Cardiac fibroblast (primary cell): Measurements from ENCODE around the gene ANKS6.

Source experiments
- DNase-seq, 2 donors: peaks; one replicate each; pipeline versions ENCODE4 v3.0.0 to v3.0.0-alpha.2; 2010; ENCODE audit warnings: low read depth in 2 of 2
- H3K4me3 ChIP-seq, 2 donors: replicated peaks in 1 of 2; 1 replicate in 1 of 2; 2 replicates in 1 of 2; pipeline ENCODE4 v1.5.1; 2011; ENCODE audit warnings: low read depth in 2 of 2, low read length in 2 of 2, mild to moderate bottlenecking in 2 of 2, moderate library complexity in 1 of 2
- CTCF ChIP-seq: IDR thresholded peaks from one replicate; pipeline ENCODE4 v1.5.1; 2011; ENCODE audit warnings: low read depth, mild to moderate bottlenecking, low read length, inconsistent platforms

The ANKS6 gene

GRCh38 chr9:98801969-98802371 is 5.6 kb upstream of the ANKS6 start:
- DNase-seq: no peak
- H3K4me3 ChIP-seq: no peak overlapping the region
- TF ChIP-seq CTCF: no peak

DNA sequence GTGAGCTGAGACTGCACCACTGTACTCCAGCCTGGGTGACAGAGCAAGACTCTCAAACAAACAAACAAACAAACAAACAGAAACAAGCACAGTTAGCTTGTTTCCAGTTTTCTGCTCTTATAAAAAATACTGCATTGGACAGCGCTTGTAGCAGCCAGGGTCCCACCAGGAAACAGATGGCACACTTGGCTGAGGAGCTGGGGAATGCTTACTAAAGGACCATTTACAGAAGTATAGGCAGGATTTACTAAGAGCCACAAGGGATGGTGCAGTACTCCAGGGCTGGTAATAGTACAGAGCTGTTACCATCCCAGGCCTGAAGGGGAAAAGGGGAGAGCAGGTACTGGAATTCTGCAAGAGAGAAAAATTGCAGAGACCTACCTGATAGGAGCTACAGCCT is 5.2 kb upstream of the ANKS6 start:
- no peak for TF ChIP-seq CTCF
- no peak overlapping the region for H3K4me3 ChIP-seq
- DNase-seq: no peak

- no peak for TF ChIP-seq CTCF
- DNase-seq: no peak
- no peak overlapping the region for H3K4me3 ChIP-seq
Measured at GRCh38 chr9:98798254-98798653, 1.9 kb upstream of the ANKS6 start.

GRCh38 chr9:98797491-98797890 is 1.1 kb upstream of the ANKS6 start:
- no peak for DNase-seq
- no peak for TF ChIP-seq CTCF
- no peak overlapping the region for H3K4me3 ChIP-seq

- DNase-seq: no peak
- H3K4me3 ChIP-seq: peak overlapping the region; percentile 40 to 69
- no peak for TF ChIP-seq CTCF
Measured at GRCh38 chr9:98795970-98796363, 388 bp downstream of the ANKS6 start.

GRCh38 chr9:98795295-98795955 is 930 bp downstream of the ANKS6 start:
- TF ChIP-seq CTCF: no peak
- DNase-seq: no peak
- peak overlapping the region; percentile 40 to 69 for H3K4me3 ChIP-seq

DNA sequence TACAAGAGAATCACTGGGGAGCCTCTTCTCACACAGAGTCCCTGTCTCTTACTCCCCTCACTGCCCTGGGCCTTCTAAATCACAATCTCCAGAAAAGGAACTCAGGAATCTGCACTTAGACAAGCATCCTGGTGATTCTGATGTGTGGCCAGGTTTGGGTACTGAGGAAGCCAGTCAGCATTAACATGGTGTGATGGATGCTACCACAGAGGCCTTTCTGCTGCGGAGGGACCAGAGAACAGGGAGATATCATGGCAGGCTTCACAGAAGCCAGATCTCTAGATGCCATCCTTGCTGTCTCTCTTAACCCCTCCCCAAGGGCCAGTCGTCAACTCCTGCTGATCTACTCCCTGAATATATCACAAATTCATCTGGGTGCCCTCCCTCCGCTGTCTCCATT is 1.6 kb downstream of the ANKS6 start:
- TF ChIP-seq CTCF: no peak
- no peak overlapping the region for H3K4me3 ChIP-seq
- no peak for DNase-seq
